OCI-LY7 (cell line): ENCODE measurements around the gene DGUOK. TPM values are rescaled to one million over a fixed set of nuclear protein-coding genes. Genes with fewer than 3 reads are reported as not detected.

ENCODE experiments used
- BruUV-seq: library from RNA; stranded (reverse); fragments of 400-500 nt; replicated peaks from 2 replicates; lab custom pipeline; 2021; lab: Mats Ljungman, UMichigan
- CTCF ChIA-PET: fragments of 300-600 bp; sonication (Branson Sonifier 250); formaldehyde crosslinking; loops from one replicate; lab custom pipeline; 2022; ENCODE audit warnings: antibody characterized with exemption; ENCODE audit not compliant: unreplicated experiment; lab: Charles Lee
- POLR2A ChIA-PET: fragments of 300-600 bp; sonication (Branson Sonifier 250); formaldehyde crosslinking; loops from one replicate; lab custom pipeline; 2022; ENCODE audit warnings: antibody characterized with exemption; lab: Charles Lee
- DNase-seq: peaks from one replicate; pipeline ENCODE4 v3.0.0-alpha.2; 2015; ENCODE audit warnings: low spot score
- H2AFZ ChIP-seq: fragments of 200-600 bp; sonication (generic), shearing (Covaris generic); 2 replicates; pipeline ENCODE4 v1.6.1; 2014; ENCODE audit warnings: mild to moderate bottlenecking, antibody characterized with exemption, low read length, moderate library complexity
- H3K27ac ChIP-seq: fragments of 200-600 bp; sonication (generic); 2 replicates; pipeline ENCODE4 v1.5.1; 2014; ENCODE audit warnings: mixed run types, low read depth, mild to moderate bottlenecking, moderate library complexity, low read length, inconsistent platforms; ENCODE audit not compliant: poor library complexity, severe bottlenecking
- H3K36me3 ChIP-seq: fragments of 200-600 bp; sonication (generic); 2 replicates; pipeline ENCODE4 v1.6.1; 2014; ENCODE audit warnings: mild to moderate bottlenecking, antibody characterized with exemption, low read length, moderate library complexity, mixed read lengths; ENCODE audit not compliant: insufficient read depth
- H3K4me1 ChIP-seq: fragments of 200-600 bp; sonication (generic); 2 replicates; pipeline ENCODE4 v1.5.1; 2014; ENCODE audit warnings: mild to moderate bottlenecking, low read length; ENCODE audit not compliant: insufficient read depth, poor library complexity, severe bottlenecking
- H3K4me2 ChIP-seq: fragments of 200-600 bp; sonication (generic); 2 replicates; pipeline ENCODE4 v1.6.1; 2014; ENCODE audit warnings: mild to moderate bottlenecking, low read length
- H3K4me3 ChIP-seq: fragments of 200-600 bp; sonication (generic); 2 replicates; pipeline ENCODE4 v1.5.1; 2014; ENCODE audit warnings: mild to moderate bottlenecking, low read depth, low read length; ENCODE audit not compliant: poor library complexity, severe bottlenecking
- H3K79me2 ChIP-seq: fragments of 200-600 bp; sonication (generic); 2 replicates; pipeline ENCODE4 v1.6.1; 2016; ENCODE audit warnings: low read depth, mild to moderate bottlenecking, low read length, moderate library complexity, mixed read lengths; ENCODE audit not compliant: insufficient read depth
- H3K9me2 ChIP-seq: fragments of 200-600 bp; sonication (generic); 2 replicates; pipeline ENCODE4 v1.6.1; 2016; ENCODE audit warnings: mild to moderate bottlenecking, low read length, mixed read lengths; ENCODE audit not compliant: insufficient read depth
- H3K9me3 ChIP-seq: fragments of 200-600 bp; sonication (generic); 2 replicates; pipeline ENCODE4 v1.6.1; 2014; ENCODE audit warnings: mild to moderate bottlenecking, mixed run types, low read length, mixed read lengths
- H4K20me1 ChIP-seq: fragments of 200-600 bp; sonication (generic); 2 replicates; pipeline ENCODE4 v1.6.1; 2014; ENCODE audit warnings: mild to moderate bottlenecking, antibody characterized with exemption, low read length, moderate library complexity, mixed read lengths; ENCODE audit not compliant: insufficient read depth
- CTCF ChIP-seq: fragments of 200-600 bp; sonication (generic); conservative IDR thresholded peaks from 2 replicates; pipeline ENCODE4 v1.5.1; 2014; ENCODE audit warnings: mild to moderate bottlenecking, antibody characterized with exemption, low read length, moderate library complexity, mixed read lengths
- EZH2phosphoT487 ChIP-seq: fragments of 200-600 bp; sonication (generic); IDR thresholded peaks from 2 replicates; pipeline ENCODE4 v1.6.1; 2018; ENCODE audit warnings: low read depth, borderline replicate concordance, mild to moderate bottlenecking, mixed run types, antibody characterized with exemption, low read length, moderate library complexity, mixed read lengths
- intact Hi-C: fragments of 100-400 bp; cut with micrococcal nuclease; formaldehyde crosslinking; loops from one replicate; pipeline ENCODE4 v1.10.0; 2022; ENCODE audit not compliant: unreplicated experiment
- total RNA-seq, 2 experiments: library from RNA; depleted of rRNA in 1 of 2; stranded (reverse); fragments of >200 nt in 1 of 2; shearing (Covaris generic) in 1 of 2; gene quantifications; 2 replicates each; pipeline ENCODE4 v1.2.3, GENCODE V29; 2014 to 2022

The DGUOK gene
- total RNA-seq, 2 experiments from 2014 or later = 73.4 to 91.8 TPM

DNA sequence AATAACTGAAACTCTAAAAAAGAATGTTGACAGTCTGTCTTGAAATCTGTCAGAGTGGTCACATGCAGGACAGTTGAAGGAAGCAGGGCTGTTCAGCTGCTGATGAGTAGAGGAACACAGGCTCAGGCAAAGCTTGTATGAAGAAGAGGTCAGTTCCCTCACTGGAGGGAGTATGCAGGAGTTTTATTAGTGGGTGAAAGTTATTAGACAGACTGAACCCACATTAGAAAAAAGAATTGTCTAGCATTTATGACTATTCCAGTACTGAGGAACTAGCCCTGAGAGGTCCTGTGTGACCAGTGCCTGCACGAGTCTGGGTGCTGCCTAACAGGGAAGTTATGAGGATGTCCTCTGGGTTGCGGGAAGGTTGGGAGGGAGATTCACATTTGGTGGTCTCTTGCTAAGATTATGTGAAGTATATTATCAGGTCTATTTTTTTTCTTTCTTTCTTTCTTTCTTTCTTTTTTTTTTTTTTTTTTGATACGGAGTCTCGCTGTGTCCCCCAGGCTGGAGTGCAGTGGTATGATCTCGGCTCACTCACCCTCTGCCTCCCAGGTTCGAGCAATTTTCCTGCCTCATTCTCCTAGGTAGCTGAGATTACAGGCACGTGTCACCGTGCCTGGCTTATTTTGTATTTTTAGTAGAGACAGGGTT, 67.6 kb downstream of the DGUOK start:
- no TSS peak for BruUV-seq
- H3K9me3 ChIP-seq = peaks cover 6% of the 10 kb centered on the region; the same call in 1 of the 2 replicates
- CTCF ChIA-PET = no interaction called here
- peaks cover 9% of the 10 kb centered on the region; the same call in 1 of the 2 replicates for H4K20me1 ChIP-seq
- POLR2A ChIA-PET = interaction anchor here (0.6 kb wide), 1 partner anchor 14 kb away, joined by 5 read pairs; no protein-coding TSS in a partner anchor
- H3K79me2 ChIP-seq = peaks cover 57% of the 10 kb centered on the region
- H3K9me2 ChIP-seq = no peaks in the 10 kb centered on the region
- intact Hi-C loops = no loop called here
- no peak overlapping the region for H3K27ac ChIP-seq
- DNase-seq = no peak
- H3K4me3 ChIP-seq = no peak overlapping the region
- no peak overlapping the region for H2AFZ ChIP-seq
- TF ChIP-seq EZH2phosphoT487 = no peak
- TF ChIP-seq CTCF = no peak
- peaks cover 3% of the 10 kb centered on the region for H3K4me1 ChIP-seq
- H3K36me3 ChIP-seq = peaks cover 45% of the 10 kb centered on the region
- H3K4me2 ChIP-seq = no peak overlapping the region

DNA sequence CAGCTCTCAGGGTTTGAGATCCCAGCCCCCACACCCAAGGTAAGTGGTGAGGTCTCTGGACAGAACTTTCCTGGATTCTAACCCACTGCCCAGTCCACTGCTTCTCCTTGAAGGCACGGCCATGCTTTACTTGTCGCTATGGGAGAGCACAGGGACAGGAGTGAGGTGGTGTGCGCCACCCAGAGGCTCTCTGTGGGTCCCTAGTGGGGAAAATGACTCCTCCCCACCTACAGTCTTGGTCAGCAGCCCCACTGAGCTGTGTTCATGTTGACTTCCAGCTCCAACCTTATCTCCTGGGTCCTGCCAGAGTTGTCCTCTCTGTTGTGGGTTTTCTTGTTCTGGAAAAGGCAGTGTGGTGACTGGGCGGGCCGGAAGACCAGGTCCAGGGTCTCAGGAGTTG, 69.1 kb downstream of the DGUOK start:
- H3K9me2 ChIP-seq = no peaks in the 10 kb centered on the region
- peaks cover 30% of the 10 kb centered on the region for H3K36me3 ChIP-seq
- H3K4me2 ChIP-seq = no peak overlapping the region
- no peak for DNase-seq
- BruUV-seq = no TSS peak
- peaks cover 6% of the 10 kb centered on the region; the same call in 1 of the 2 replicates for H3K9me3 ChIP-seq
- peaks cover 42% of the 10 kb centered on the region for H3K79me2 ChIP-seq
- peaks cover 9% of the 10 kb centered on the region; the same call in 1 of the 2 replicates for H4K20me1 ChIP-seq
- POLR2A ChIA-PET = interaction anchor here (0.6 kb wide), 1 partner anchor 13 kb away, joined by 3 read pairs; no protein-coding TSS in a partner anchor
- H3K27ac ChIP-seq = no peak overlapping the region
- CTCF ChIA-PET = interaction anchor here (1.3 kb wide), 1 partner anchor 167 kb away, joined by 3 read pairs; no protein-coding TSS in a partner anchor
- no peak overlapping the region for H2AFZ ChIP-seq
- intact Hi-C loops = no loop called here
- H3K4me3 ChIP-seq = no peak overlapping the region
- peak; percentile 57 for TF ChIP-seq CTCF
- TF ChIP-seq EZH2phosphoT487 = no peak
- no peaks in the 10 kb centered on the region for H3K4me1 ChIP-seq

GRCh38 chr2:73997813-73998212, 71.1 kb downstream of the DGUOK start:
- H3K36me3 ChIP-seq = peaks cover 10% of the 10 kb centered on the region
- H4K20me1 ChIP-seq = peaks cover 16% of the 10 kb centered on the region; the same call in 1 of the 2 replicates
- BruUV-seq = no TSS peak
- no peak overlapping the region for H2AFZ ChIP-seq
- H3K79me2 ChIP-seq = peaks cover 25% of the 10 kb centered on the region
- no peak overlapping the region for H3K4me2 ChIP-seq
- no peak overlapping the region for H3K27ac ChIP-seq
- intact Hi-C loops = no loop called here
- no peak overlapping the region for H3K4me3 ChIP-seq
- TF ChIP-seq CTCF = 0 out of 2 replicates have a peak, but pooled peaks have one; percentile 15
- no peak for TF ChIP-seq EZH2phosphoT487
- H3K9me3 ChIP-seq = no peaks in the 10 kb centered on the region
- no peak for DNase-seq
- POLR2A ChIA-PET = no interaction called here
- H3K4me1 ChIP-seq = peaks cover 15% of the 10 kb centered on the region
- CTCF ChIA-PET = no interaction called here
- H3K9me2 ChIP-seq = no peaks in the 10 kb centered on the region
